Esophagus squamous epithelium (tissue), 5 donors: ENCODE results near the gene TMEM123. TPM values are rescaled to one million over a fixed set of nuclear protein-coding genes. Genes with fewer than 3 reads are reported as not detected.

Experiments used
- DNase-seq: peaks from one replicate; lab custom pipeline; 2025; lab: John Stamatoyannopoulos, UW
- H3K27ac ChIP-seq, 4 donors: fragments of 200-600 bp; sonication (generic); one replicate each; pipeline ENCODE4 v1.5.1; 2016 to 2019; ENCODE audit warnings: mild to moderate bottlenecking in 1 of 4
- H3K27me3 ChIP-seq, 4 donors: fragments of 200-600 bp; sonication (generic); 1 replicate in 3 of 4; 2 replicates in 1 of 4; pipeline versions ENCODE4 v1.5.1 to v1.6.0; 2017 to 2021; ENCODE audit warnings: antibody characterized with exemption in 1 of 4
- H3K36me3 ChIP-seq, 3 donors: fragments of 200-600 bp; sonication (generic); one replicate each; pipeline ENCODE4 v1.5.1; 2016 to 2019
- H3K4me1 ChIP-seq, 3 donors: fragments of 200-600 bp; sonication (generic); one replicate each; pipeline ENCODE4 v1.5.1; 2017 to 2019
- H3K4me3 ChIP-seq, 4 donors: fragments of 200-600 bp; sonication (generic); 1 replicate in 3 of 4; 2 replicates in 1 of 4; pipeline ENCODE4 v1.5.1; 2016 to 2019; ENCODE audit warnings: mild to moderate bottlenecking in 2 of 4, moderate library complexity in 1 of 4
- H3K9me3 ChIP-seq, 3 donors: fragments of 200-600 bp; sonication (generic); one replicate each; pipeline ENCODE4 v1.5.1; 2016 to 2019
- CTCF ChIP-seq, 6 experiments: fragments of 450-650 bp in 4 of 6; fragments of 200-600 bp in 2 of 6; sonication (generic) in 2 of 6; IDR thresholded peaks; one replicate each; pipeline ENCODE4 v1.5.1; 2016 to 2019; ENCODE audit warnings: antibody characterized with exemption in 6 of 6, mild to moderate bottlenecking in 4 of 6, moderate library complexity in 4 of 6
- POLR2A ChIP-seq, 4 donors: fragments of 450-650 bp; IDR thresholded peaks; one replicate each; pipeline ENCODE4 v1.6.1; 2017; ENCODE audit warnings: antibody characterized with exemption in 4 of 4, mild to moderate bottlenecking in 4 of 4, moderate library complexity in 3 of 4
- WGBS, 2 donors: methylation state at CpG; one replicate each; pipeline ENCODE4 v1.1.5; 2018; 5-methylcytosine and 5-hydroxymethylcytosine counted together
- intact Hi-C: fragments of 100-400 bp; cut with DNase I; formaldehyde crosslinking; loops from one replicate; pipeline ENCODE4 v1.15.0; 2022
- total RNA-seq, 4 donors: library from RNA; depleted of rRNA; stranded (reverse); fragments of >200 nt; gene quantifications; one replicate each; pipeline ENCODE4 v1.1.0, GENCODE V29; 2016
- donor health status: DM: yes; HTN: yes; CAD: no.

TMEM123 gene
- total RNA-seq, 4 donors from 2014 or later, result 53.2 to 152 (median 128) TPM

- TF ChIP-seq POLR2A (IDR thresholded peaks at IDR 0.05) (no peak), CTCF (IDR thresholded peaks at IDR 0.05) (no peak)
- 73 to 74% methylated on average over 4 to 5 of the region's 5 CpGs for WGBS, 2 donors
- Histone ChIP-seq H3K4me3 (no peak overlapping the region), H3K9me3 (no peaks in the 10 kb centered on the region), H3K36me3 (no peaks in the 10 kb centered on the region), H3K27me3 (no peaks in the 10 kb centered on the region), H3K27ac (no peak overlapping the region), H3K4me1 (peaks cover 10 to 43% (median 13%) of the 10 kb centered on the region in 3 donors)
- intact Hi-C loops, result no loop called here
- no peak for DNase-seq
These were observed 21.0 kb upstream of the TMEM123 start for GRCh38 chr11:102473543-102473942.

- Histone ChIP-seq H3K27ac (no peak overlapping the region), H3K4me1 (peaks cover 16 to 46% (median 16%) of the 10 kb centered on the region in 3 donors), H3K36me3 (no peaks in the 10 kb centered on the region), H3K9me3 (no peaks in the 10 kb centered on the region), H3K4me3 (no peak overlapping the region), H3K27me3 (no peaks in the 10 kb centered on the region)
- no peak for TF ChIP-seq POLR2A (IDR thresholded peaks at IDR 0.05)
- TF ChIP-seq CTCF (IDR thresholded peaks at IDR 0.05), result no peak
- 91 to 95% methylated on average over 4 of the region's 4 CpGs for WGBS, 2 donors
- no peak for DNase-seq
- intact Hi-C loops, result no loop called here
These were observed 19.6 kb upstream of the TMEM123 start for GRCh38 chr11:102472127-102472526.

- DNase-seq, result no peak
- Histone ChIP-seq H3K4me3 (no peak overlapping the region), H3K27me3 (no peaks in the 10 kb centered on the region), H3K27ac (no peak overlapping the region), H3K36me3 (no peaks in the 10 kb centered on the region), H3K4me1 (peaks cover 16 to 46% (median 19%) of the 10 kb centered on the region in 3 donors), H3K9me3 (no peaks in the 10 kb centered on the region)
- TF ChIP-seq POLR2A (IDR thresholded peaks at IDR 0.05) (no peak), CTCF (IDR thresholded peaks at IDR 0.05) (no peak)
- intact Hi-C loops, result no loop called here
These were observed 18.9 kb upstream of the TMEM123 start for GRCh38 chr11:102471474-102471873.

- WGBS, 2 donors, result 75 to 92% methylated on average over 3 of the region's 3 CpGs
- H3K27ac ChIP-seq, result no peak overlapping the region
- no peaks in the 10 kb centered on the region for H3K27me3 ChIP-seq
- no peak overlapping the region for H3K4me3 ChIP-seq
- H3K4me1 ChIP-seq, result peaks cover 16 to 43% (median 18%) of the 10 kb centered on the region in 3 donors
- TF ChIP-seq CTCF (IDR thresholded peaks at IDR 0.05) (no peak), POLR2A (IDR thresholded peaks at IDR 0.05) (no peak)
- H3K36me3 ChIP-seq, result no peaks in the 10 kb centered on the region
- no peaks in the 10 kb centered on the region for H3K9me3 ChIP-seq
- intact Hi-C loops, result no loop called here
- no peak for DNase-seq
These were observed 17.7 kb upstream of the TMEM123 start for GRCh38 chr11:102470251-102470650.

- Histone ChIP-seq H3K4me3 (no peak overlapping the region), H3K9me3 (no peaks in the 10 kb centered on the region), H3K36me3 (no peaks in the 10 kb centered on the region), H3K27ac (no peak overlapping the region), H3K27me3 (no peaks in the 10 kb centered on the region), H3K4me1 (peaks cover 16 to 43% (median 18%) of the 10 kb centered on the region in 3 donors)
- TF ChIP-seq POLR2A (IDR thresholded peaks at IDR 0.05), result no peak
- no peak for DNase-seq
- intact Hi-C loops, result no loop called here
- WGBS, 2 donors, result 56 to 65% methylated on average over 8 of the region's 8 CpGs
These were observed 16.7 kb upstream of the TMEM123 start for GRCh38 chr11:102469196-102469821.
